Endothelial cell of umbilical vein (primary cell): ENCODE measurements around the gene ECPAS.

ENCODE experiments used
- EZH2 ChIP-seq: IDR thresholded peaks from 2 replicates; pipeline ENCODE4 v1.6.1; 2012; ENCODE audit warnings: borderline replicate concordance, low read depth, mild to moderate bottlenecking, moderate library complexity, low read length, inconsistent platforms; ENCODE audit not compliant: severe bottlenecking
- FOS ChIP-seq: IDR thresholded peaks from 2 replicates; pipeline ENCODE4 v1.6.1; 2011; ENCODE audit warnings: mild to moderate bottlenecking, low read length, moderate library complexity, borderline replicate concordance; ENCODE audit not compliant: insufficient read depth
- GATA2 ChIP-seq: IDR thresholded peaks from 2 replicates; pipeline ENCODE4 v1.7.0; 2011; ENCODE audit warnings: low read depth, mild to moderate bottlenecking, moderate library complexity, mixed read lengths, low read length; ENCODE audit not compliant: insufficient read length, insufficient read depth
- JUN ChIP-seq: IDR thresholded peaks from 2 replicates; pipeline ENCODE4 v1.6.1; 2011; ENCODE audit warnings: borderline replicate concordance, low read depth; ENCODE audit not compliant: insufficient read length, insufficient read depth
- MYC ChIP-seq: IDR thresholded peaks from one replicate; pipeline ENCODE4 v1.6.1; 2011; ENCODE audit warnings: mild to moderate bottlenecking, low read depth, low read length
- POLR2A ChIP-seq: IDR thresholded peaks from 2 replicates; pipeline ENCODE4 v1.6.1; 2012; ENCODE audit warnings: low read depth, mild to moderate bottlenecking, control low read depth, low read length
- POLR2AphosphoS5 ChIP-seq: IDR thresholded peaks from 2 replicates; pipeline ENCODE4 v1.6.1; 2012; ENCODE audit warnings: low read depth, mild to moderate bottlenecking, control low read depth, low read length, moderate library complexity; ENCODE audit not compliant: insufficient read depth
- TF ChIP-seq, protein P1 (sequence below), 2 donors: IDR thresholded peaks; 1 replicate in 1 of 2; 2 replicates in 1 of 2; pipeline ENCODE4 v1.5.1; 2011; ENCODE audit warnings: low read length in 2 of 2, mild to moderate bottlenecking in 2 of 2, moderate library complexity in 2 of 2, control low read depth in 1 of 2, inconsistent platforms in 1 of 2, low read depth in 1 of 2; ENCODE audit not compliant: insufficient read depth in 1 of 2; ENCODE audit errors: extremely low read depth in 1 of 2
- TF ChIP-seq, protein P2 (sequence below): IDR thresholded peaks from 2 replicates; pipeline ENCODE4 v1.6.1; 2011; ENCODE audit not compliant: insufficient read depth, insufficient read length

DNA sequence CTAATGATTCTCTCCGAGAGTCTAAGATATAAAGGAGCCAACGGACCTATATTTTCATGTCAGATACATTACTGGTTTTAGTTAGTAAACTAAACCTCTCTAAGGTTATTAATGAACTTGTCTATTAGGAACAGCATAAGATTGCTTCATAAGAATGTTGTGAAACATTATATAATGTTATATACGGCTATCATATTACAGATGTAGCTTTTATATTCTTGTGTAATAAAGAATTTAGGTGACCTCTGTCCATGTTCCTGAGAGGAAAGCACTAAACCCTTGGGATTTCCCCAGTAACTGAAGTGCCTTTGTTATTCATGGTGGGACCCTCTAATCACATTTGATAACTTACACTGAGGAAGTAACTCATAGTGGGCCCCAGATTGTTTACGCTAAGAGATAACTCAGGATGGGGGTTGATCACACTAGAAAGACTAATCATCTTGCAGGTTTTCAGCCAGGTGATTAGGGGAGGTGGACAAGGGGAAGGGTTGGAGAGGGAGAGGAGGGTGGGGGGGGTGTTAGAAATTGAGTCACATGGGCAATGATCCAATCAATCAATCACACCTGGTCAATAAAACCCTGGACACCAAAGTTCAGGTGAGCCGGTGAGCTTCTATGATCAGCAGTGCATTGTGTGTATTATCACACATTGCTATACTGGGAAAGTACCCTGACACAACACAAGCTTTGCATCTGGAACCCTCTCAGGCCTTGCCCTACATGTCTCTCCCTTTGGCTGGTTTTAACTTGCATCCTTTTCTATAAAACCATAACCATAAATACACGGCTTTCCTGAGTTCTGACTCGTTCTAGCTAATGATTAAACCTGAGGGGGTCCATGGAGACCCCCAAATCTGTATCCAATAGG lies 25.8 kb downstream of the ECPAS start:
- TF ChIP-seq GATA2 (no peak), POLR2A (no peak), JUN (no peak), EZH2 (no peak), POLR2AphosphoS5 (no peak), MYC (no peak), FOS (no peak)
- TF ChIP-seq, protein P1, sequence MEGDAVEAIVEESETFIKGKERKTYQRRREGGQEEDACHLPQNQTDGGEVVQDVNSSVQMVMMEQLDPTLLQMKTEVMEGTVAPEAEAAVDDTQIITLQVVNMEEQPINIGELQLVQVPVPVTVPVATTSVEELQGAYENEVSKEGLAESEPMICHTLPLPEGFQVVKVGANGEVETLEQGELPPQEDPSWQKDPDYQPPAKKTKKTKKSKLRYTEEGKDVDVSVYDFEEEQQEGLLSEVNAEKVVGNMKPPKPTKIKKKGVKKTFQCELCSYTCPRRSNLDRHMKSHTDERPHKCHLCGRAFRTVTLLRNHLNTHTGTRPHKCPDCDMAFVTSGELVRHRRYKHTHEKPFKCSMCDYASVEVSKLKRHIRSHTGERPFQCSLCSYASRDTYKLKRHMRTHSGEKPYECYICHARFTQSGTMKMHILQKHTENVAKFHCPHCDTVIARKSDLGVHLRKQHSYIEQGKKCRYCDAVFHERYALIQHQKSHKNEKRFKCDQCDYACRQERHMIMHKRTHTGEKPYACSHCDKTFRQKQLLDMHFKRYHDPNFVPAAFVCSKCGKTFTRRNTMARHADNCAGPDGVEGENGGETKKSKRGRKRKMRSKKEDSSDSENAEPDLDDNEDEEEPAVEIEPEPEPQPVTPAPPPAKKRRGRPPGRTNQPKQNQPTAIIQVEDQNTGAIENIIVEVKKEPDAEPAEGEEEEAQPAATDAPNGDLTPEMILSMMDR (IDR thresholded peaks at IDR 0.05; ENCODE audit: extremely low read depth in 1 of 2, insufficient read depth in 1 of 2, low read depth in 1 of 2, low read length in 2 of 2): no peak
- TF ChIP-seq, protein P2, sequence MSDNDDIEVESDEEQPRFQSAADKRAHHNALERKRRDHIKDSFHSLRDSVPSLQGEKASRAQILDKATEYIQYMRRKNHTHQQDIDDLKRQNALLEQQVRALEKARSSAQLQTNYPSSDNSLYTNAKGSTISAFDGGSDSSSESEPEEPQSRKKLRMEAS: no peak
